K562 treated with DMSO at 1 percent for 48 hours (cell line): ENCODE data around the gene KLC1. TPM values are rescaled to one million over a fixed set of nuclear protein-coding genes. Genes with fewer than 3 reads are reported as not detected.

Source experiments
- total RNA-seq: library from RNA; unstranded; fragments of 300-600 nt; gene quantifications from 2 replicates; pipeline ENCODE4 v1.2.3, GENCODE V29; 2022; ENCODE audit warnings: low replicate concordance; ENCODE audit errors: extremely low read depth

KLC1 gene
- not detected in 2 replicates for total RNA-seq

GRCh38 chr14:103628684-103629502 is at the start of gene KLC1:
Gene KLC1 (plus strand): TSS chr14:103629211. CDS start chr14:103654565, 25,354 bp downstream.

GRCh38 chr14:103715052-103716000 is 86.3 kb downstream of the KLC1 start, which contains the start of the genes XRCC3 and ZFYVE21:
Gene XRCC3 (minus strand): TSS chr14:103715451. CDS start chr14:103711087, 4,364 bp downstream.
Gene ZFYVE21 (plus strand): TSS chr14:103715810. CDS start chr14:103715842, 32 bp downstream.

Other genes with a start within 250 kb of the KLC1 start
- gene MARK3, start 243.8 kb upstream of the KLC1 start, total RNA-seq: not detected in 2 replicates
- not detected in 2 replicates for gene CKB, start 106.4 kb upstream of the KLC1 start, total RNA-seq
- gene TRMT61A, start 100.0 kb upstream of the KLC1 start, total RNA-seq: not detected in 2 replicates
- not detected in 2 replicates for gene BAG5, start 66.6 kb upstream of the KLC1 start, total RNA-seq
- gene COA8, start 66.3 kb upstream of the KLC1 start, total RNA-seq: not detected in 2 replicates
- gene XRCC3, start 86.2 kb downstream of the KLC1 start, total RNA-seq: not detected in 2 replicates
- gene ZFYVE21, start 86.6 kb downstream of the KLC1 start, total RNA-seq: not detected in 2 replicates
- not detected in 2 replicates for gene PPP1R13B, start 218.4 kb downstream of the KLC1 start, total RNA-seq